ENCODE measurements around the gene GARNL3. TPM values are rescaled to one million over a fixed set of nuclear protein-coding genes. Genes with fewer than 3 reads are reported as not detected.

GARNL3 gene
- 1.2 and 1.3 TPM in 2 replicates for total RNA-seq (2014; rRNA removed)
- polyA plus RNA-seq (2012), result 0.70 TPM

GRCh38 chr9:127264462-127265219 lies at the start of gene GARNL3:
TSS of gene GARNL3 (plus strand) at chr9:127264774. CDS start at chr9:127264878, 104 bp downstream.
- DNase-seq (ENCODE audit: low read depth), result no peak

- DNase-seq (ENCODE audit: low read depth), result no peak
These were observed 49.0 kb upstream of the GARNL3 start for GRCh38 chr9:127215268-127216209.

GRCh38 chr9:127216210-127216887 lies 48.2 kb upstream of the GARNL3 start:
- no peak for DNase-seq (ENCODE audit: low read depth)

- no peak for DNase-seq (ENCODE audit: low read depth)
These were observed 47.7 kb upstream of the GARNL3 start for GRCh38 chr9:127216888-127217217.

- no peak for DNase-seq (ENCODE audit: low read depth)
These were observed 45.8 kb upstream of the GARNL3 start for GRCh38 chr9:127218818-127219217.

- no peak for DNase-seq (ENCODE audit: low read depth)
These were observed 45.1 kb upstream of the GARNL3 start for GRCh38 chr9:127219520-127219919.

GRCh38 chr9:127221695-127222094 lies 42.9 kb upstream of the GARNL3 start:
- DNase-seq (ENCODE audit: low read depth), result no peak

GRCh38 chr9:127222388-127223095 lies 42.0 kb upstream of the GARNL3 start:
- no peak for DNase-seq (ENCODE audit: low read depth)

- DNase-seq (ENCODE audit: low read depth), result no peak
These were observed 41.3 kb upstream of the GARNL3 start for GRCh38 chr9:127223266-127223665.

GRCh38 chr9:127223810-127224177 lies 40.8 kb upstream of the GARNL3 start:
- no peak for DNase-seq (ENCODE audit: low read depth)

GRCh38 chr9:127224178-127224882 lies 40.2 kb upstream of the GARNL3 start:
- peak; percentile 45 for DNase-seq (ENCODE audit: low read depth)

- DNase-seq (ENCODE audit: low read depth), result peak; percentile 75
These were observed 39.5 kb upstream of the GARNL3 start for GRCh38 chr9:127224883-127225739.

GRCh38 chr9:127225801-127226625 lies 38.6 kb upstream of the GARNL3 start:
- DNase-seq (ENCODE audit: low read depth), result no peak

GRCh38 chr9:127229691-127230417 lies 34.7 kb upstream of the GARNL3 start:
- DNase-seq (ENCODE audit: low read depth), result no peak

GRCh38 chr9:127231666-127232065 lies 32.9 kb upstream of the GARNL3 start:
- DNase-seq (ENCODE audit: low read depth), result no peak

GRCh38 chr9:127232833-127233549 lies 31.6 kb upstream of the GARNL3 start:
- DNase-seq (ENCODE audit: low read depth), result no peak

GRCh38 chr9:127233550-127233949 lies 31.0 kb upstream of the GARNL3 start:
- DNase-seq (ENCODE audit: low read depth), result no peak

- no peak for DNase-seq (ENCODE audit: low read depth)
These were observed 30.6 kb upstream of the GARNL3 start for GRCh38 chr9:127233989-127234388.
